Measurements from ENCODE around the gene SHROOM3.

The SHROOM3 gene

DNA sequence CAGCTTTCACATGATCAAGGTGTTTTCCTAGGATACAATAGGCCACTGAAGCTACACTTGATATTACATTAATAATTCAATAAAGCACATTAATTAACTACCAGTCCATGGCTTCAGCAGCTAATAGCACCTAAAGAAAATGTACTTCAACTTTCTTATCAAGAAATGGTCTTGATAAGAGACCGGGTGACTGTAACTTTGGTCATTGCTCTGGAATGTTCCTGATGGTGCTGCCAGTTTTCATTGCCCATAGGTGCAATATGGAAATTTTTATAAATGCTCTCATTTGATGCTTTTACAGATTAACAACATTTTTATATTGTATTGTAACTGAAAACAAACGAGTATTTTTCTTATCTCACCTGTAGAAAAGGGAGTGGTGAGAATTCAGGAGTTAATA is 165.4 kb downstream of the SHROOM3 start:
- no peaks in the 10 kb centered on the region for H3K36me3 ChIP-seq (ENCODE audit: control insufficient read depth, insufficient read depth, low read length)
- no peak for DNase-seq (ENCODE audit: extremely low read depth, insufficient read length)
- TF ChIP-seq, protein P1, sequence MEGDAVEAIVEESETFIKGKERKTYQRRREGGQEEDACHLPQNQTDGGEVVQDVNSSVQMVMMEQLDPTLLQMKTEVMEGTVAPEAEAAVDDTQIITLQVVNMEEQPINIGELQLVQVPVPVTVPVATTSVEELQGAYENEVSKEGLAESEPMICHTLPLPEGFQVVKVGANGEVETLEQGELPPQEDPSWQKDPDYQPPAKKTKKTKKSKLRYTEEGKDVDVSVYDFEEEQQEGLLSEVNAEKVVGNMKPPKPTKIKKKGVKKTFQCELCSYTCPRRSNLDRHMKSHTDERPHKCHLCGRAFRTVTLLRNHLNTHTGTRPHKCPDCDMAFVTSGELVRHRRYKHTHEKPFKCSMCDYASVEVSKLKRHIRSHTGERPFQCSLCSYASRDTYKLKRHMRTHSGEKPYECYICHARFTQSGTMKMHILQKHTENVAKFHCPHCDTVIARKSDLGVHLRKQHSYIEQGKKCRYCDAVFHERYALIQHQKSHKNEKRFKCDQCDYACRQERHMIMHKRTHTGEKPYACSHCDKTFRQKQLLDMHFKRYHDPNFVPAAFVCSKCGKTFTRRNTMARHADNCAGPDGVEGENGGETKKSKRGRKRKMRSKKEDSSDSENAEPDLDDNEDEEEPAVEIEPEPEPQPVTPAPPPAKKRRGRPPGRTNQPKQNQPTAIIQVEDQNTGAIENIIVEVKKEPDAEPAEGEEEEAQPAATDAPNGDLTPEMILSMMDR (IDR thresholded peaks at IDR 0.05; ENCODE audit: insufficient read depth, low read length, poor library complexity, severe bottlenecking), result no peak
- no peaks in the 10 kb centered on the region for H3K27me3 ChIP-seq (replicated peaks; ENCODE audit: control insufficient read depth, insufficient read depth, low read length)
- H3K4me3 ChIP-seq (replicated peaks; ENCODE audit: low read depth, low read length), result no peak overlapping the region

DNA sequence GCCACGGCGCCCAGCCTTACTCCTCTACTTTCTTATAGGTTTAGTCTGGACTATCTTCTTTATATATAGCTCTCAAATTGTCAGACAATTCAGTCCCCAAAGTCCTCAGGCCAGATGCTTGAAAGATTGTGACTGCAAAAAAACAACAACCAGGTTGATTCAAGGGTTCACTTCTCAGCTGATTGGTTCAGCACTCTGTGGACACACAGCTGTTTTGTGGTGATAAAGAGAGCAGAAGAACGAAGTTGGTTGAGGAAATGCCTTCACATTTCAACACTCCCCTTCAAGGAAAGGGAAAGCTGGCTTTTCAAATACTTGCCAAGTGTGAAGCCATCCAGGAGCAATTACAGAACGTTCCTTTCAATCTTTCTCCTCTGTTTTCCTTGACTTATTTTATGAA is 166.8 kb downstream of the SHROOM3 start:
- no peak for DNase-seq (ENCODE audit: extremely low read depth, insufficient read length)
- Histone ChIP-seq H3K27me3 (replicated peaks; ENCODE audit: control insufficient read depth, insufficient read depth, low read length) (no peaks in the 10 kb centered on the region), H3K36me3 (ENCODE audit: control insufficient read depth, insufficient read depth, low read length) (no peaks in the 10 kb centered on the region), H3K4me3 (replicated peaks; ENCODE audit: low read depth, low read length) (no peak overlapping the region)
- TF ChIP-seq, protein P1 (IDR thresholded peaks at IDR 0.05; ENCODE audit: insufficient read depth, low read length, poor library complexity, severe bottlenecking), result no peak

DNA sequence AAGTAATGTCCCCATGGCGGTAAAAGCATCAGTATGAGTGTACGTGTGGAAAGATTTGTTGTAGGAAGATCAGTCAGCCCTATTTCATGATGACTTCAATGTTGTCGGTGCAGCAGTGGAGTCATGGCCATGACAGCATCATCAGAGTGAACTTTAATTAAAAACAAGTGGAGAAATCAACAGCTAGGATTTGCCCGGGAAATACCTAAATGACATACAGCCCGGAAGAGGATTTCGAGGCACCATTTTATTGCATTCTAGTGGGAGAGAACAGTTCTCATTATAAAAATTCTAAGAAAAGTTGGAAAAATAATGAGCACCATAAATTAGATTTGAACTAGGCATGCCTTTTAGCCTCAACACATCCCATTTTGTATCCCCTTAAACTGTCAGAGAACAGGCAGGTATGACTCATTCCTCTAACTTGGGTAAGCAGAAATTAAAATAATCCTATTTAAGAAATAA is 170.1 kb downstream of the SHROOM3 start:
- Histone ChIP-seq H3K27me3 (replicated peaks; ENCODE audit: control insufficient read depth, insufficient read depth, low read length) (no peaks in the 10 kb centered on the region), H3K4me3 (replicated peaks; ENCODE audit: low read depth, low read length) (no peak overlapping the region), H3K36me3 (ENCODE audit: control insufficient read depth, insufficient read depth, low read length) (no peaks in the 10 kb centered on the region)
- TF ChIP-seq, protein P1 (IDR thresholded peaks at IDR 0.05; ENCODE audit: insufficient read depth, low read length, poor library complexity, severe bottlenecking), result no peak
- no peak for DNase-seq (ENCODE audit: extremely low read depth, insufficient read length)

DNA sequence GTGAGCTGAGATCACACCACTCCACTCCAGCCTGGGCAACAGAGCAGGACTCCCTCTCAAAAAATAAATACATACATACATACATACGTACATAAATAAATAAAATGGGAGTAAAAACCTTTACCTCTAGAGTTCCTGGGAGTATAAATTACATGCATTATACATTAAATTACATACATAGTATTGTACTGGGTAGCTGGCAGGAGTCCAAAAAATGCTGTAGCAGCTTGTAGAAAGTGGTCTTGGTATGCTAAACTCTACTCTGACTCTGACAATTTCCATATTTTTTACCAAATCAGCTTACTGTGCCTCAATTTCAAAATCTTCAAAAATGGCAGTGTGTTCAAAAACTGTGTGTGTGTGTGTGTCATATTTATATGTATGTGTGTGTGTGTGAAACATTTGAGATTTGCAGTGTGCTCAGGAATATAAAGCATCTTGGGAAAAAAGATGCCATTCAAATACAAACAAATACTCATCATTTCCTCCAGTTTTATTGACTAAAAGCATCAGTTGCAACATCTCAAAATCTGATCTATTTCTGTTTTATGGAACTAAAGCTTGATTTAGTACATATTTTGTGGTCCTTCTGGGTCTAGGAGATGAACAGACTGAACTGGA is 171.7 kb downstream of the SHROOM3 start:
- no peak overlapping the region for H3K4me3 ChIP-seq (replicated peaks; ENCODE audit: low read depth, low read length)
- no peaks in the 10 kb centered on the region for H3K27me3 ChIP-seq (replicated peaks; ENCODE audit: control insufficient read depth, insufficient read depth, low read length)
- H3K36me3 ChIP-seq (ENCODE audit: control insufficient read depth, insufficient read depth, low read length), result no peaks in the 10 kb centered on the region
- TF ChIP-seq, protein P1 (IDR thresholded peaks at IDR 0.05; ENCODE audit: insufficient read depth, low read length, poor library complexity, severe bottlenecking), result no peak
- no peak for DNase-seq (ENCODE audit: extremely low read depth, insufficient read length)

DNA sequence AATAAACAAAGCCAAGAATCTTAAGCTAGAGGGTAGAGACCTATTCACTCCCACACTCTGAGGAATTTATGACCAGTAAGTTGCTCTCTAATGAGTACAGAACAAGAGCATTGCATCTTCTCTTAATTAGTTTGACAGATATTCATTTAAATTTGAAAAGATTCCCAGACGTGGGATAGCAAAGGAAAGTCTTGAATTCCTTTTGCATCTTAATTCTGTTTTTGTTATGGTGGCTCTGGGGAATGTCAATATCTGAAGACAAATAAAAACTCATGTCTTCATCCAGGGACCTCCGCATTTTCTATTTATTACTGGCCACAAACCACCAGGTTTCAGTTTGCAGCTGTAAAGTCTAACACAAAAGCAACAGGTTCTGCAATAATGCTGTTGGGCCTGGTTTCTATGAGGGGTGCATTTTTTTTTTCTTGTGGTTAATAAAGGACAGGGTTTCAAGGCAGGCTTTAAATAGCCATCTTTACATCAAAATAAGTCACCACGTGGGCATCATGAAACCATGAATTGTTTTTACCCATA is 172.3 kb downstream of the SHROOM3 start:
- TF ChIP-seq, protein P1 (IDR thresholded peaks at IDR 0.05; ENCODE audit: insufficient read depth, low read length, poor library complexity, severe bottlenecking), result no peak
- H3K27me3 ChIP-seq (replicated peaks; ENCODE audit: control insufficient read depth, insufficient read depth, low read length), result no peaks in the 10 kb centered on the region
- H3K4me3 ChIP-seq (replicated peaks; ENCODE audit: low read depth, low read length), result no peak overlapping the region
- DNase-seq (ENCODE audit: extremely low read depth, insufficient read length), result peak; percentile 45
- H3K36me3 ChIP-seq (ENCODE audit: control insufficient read depth, insufficient read depth, low read length), result no peaks in the 10 kb centered on the region

Data from GM06990 (cell line).